Sciatic nerve (tissue), 2 donors: ENCODE results near the gene TEKTIP1. TPM values are rescaled to one million over a fixed set of nuclear protein-coding genes. Genes with fewer than 3 reads are reported as not detected.
"Not testable (repeated sequence)": the region's sequence is repeated elsewhere in the genome, so short reads cannot be mapped to it uniquely, and the experiment has no call there.

Experiments used
- ATAC-seq: fragments of 200-7000 bp; cut with Tn5 transposase; one replicate; pipeline ENCODE4 v1.9.1; 2020; ENCODE audit warnings: mild to moderate bottlenecking, moderate library complexity
- DNase-seq: peaks from one replicate; pipeline ENCODE4 v3.0.0-alpha.2; 2020; ENCODE audit warnings: low spot score
- intact Hi-C: fragments of 100-400 bp; cut with DNase I; formaldehyde crosslinking; loops from one replicate; pipeline ENCODE4 v1.14.2; 2022
- total RNA-seq: library from RNA; stranded (reverse); fragmentation: NEBNext Ultra II Directional; extraction: Animal tissue kit (Norgen Biotek cat#: 25700); gene quantifications from one replicate; pipeline ENCODE4 v1.2.1, GENCODE V29; 2021
- donor health status: DM: no; HTN: no; CAD: no.
- donor health status: DM: no; HTN: no; CAD: no.

Gene TEKTIP1
- total RNA-seq, 1 donor from 2014 or later = 4.9 TPM

DNA sequence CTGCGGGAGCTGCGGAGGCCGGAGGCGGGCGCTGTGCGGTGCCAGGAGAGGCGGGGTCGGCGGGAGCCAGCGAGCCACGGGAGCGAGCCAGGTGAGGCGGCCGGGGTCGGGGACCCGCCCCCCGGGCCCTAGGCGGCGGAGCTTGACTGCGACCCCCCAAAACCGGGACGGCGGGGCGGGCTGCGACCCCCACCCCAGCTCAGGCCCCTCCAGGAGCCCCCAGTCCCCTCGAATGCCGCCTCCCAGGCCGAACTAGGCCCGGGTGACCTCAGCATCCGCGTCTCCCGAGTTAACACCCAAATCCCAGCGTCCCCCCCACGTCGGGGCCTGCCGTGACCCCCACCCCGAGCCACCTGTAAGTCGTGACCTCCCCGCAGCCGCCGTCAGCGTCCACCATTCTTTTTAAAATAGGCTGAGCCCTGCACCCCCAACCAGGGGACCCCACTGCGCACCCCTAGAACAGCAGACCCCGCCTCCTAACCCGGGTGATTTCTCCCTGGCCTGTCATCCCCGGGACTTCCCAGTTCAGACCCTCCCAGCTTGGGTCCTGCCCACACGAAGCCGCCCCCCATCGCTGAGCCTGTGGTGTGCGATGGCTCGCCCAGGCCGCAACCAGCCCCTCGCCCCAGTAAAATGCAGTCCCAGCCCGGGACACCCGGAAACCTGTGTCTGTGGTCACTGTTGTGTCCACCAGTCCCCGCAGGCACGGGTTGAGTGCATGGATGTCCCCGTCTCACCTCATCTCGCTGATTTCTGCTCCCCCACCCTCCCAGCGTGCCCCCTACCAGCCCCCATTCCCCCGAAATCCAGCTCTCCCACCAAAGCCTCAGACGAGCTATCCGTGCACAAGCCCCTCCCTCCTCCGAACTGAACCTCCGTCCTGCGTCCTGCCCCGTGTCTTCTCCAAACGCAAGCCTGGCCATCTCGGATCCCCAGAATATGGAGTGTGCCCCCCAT, 32.3 kb upstream of the TEKTIP1 start:
- DNase-seq = peak; percentile 74
- intact Hi-C loops = no loop called here

DNA sequence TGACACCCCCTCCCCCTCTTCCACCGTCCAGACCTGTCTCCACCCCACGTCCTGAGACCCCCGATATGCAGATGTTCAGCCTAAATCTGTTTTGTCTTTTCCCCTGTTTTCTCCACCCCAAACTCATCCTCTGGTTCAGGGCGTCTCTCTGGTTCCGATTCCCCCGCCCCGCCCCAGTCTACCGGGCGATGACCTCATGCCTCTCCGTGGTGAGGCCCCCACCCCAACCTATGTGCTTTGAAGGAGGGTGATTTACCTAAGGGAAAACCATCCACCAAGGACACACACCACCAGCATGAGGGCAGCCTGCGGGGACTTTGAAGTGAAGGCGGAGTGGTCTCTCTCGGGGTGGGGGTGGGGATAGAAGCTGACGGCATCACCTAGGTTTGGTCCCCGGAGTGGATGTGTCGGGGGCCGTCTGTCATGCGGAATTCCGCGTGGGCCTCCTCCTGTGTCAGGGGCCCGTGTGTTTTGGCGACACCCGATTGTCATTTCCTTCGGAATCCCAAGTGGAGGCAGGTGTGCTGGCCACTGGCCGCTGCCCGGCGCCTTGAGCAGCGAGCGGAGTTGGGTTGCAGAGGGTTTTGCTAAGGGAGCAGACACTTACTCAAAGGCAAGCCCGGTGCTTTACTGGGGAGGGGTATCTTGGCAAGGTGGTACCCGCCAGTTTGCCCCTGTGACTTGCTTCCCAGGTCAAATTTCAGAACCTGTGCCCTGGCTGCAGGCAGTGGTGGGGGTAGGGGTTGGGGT, 31.4 kb upstream of the TEKTIP1 start:
- no peak for DNase-seq
- intact Hi-C loops = no loop called here
- ATAC-seq = peak; percentile 7

More for the DNA sequence above, 32.3 kb upstream of the TEKTIP1 start:
- peak; percentile 6 for ATAC-seq

DNA sequence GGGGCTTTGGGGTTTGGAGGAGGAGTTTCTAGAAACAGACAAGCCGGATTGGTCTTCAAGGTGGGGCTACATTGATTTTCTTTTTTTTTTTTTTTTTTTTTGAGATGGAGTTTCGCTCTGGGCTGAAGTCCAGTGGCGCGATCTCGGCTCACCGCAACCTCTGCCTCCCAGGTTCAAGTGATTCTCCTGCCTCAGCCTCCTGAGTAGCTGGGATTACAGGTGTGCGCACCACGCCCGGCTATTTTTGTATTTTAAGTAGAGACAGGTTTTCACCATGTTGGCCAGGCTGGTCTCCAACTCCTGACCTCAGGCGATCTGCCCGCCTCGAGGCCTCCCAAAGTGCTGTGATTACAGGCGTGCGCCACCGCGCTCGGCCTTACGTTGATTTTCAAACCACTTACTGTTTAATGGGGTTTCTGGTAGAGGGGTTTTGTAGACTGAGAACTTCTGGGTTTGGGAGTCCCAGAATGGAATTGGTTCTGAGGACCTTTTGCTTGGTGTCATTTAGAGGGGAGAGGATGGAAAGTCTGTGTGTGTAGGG, 30.8 kb upstream of the TEKTIP1 start:
- DNase-seq, intact Hi-C loops, ATAC-seq: not testable (repeated sequence)

DNA sequence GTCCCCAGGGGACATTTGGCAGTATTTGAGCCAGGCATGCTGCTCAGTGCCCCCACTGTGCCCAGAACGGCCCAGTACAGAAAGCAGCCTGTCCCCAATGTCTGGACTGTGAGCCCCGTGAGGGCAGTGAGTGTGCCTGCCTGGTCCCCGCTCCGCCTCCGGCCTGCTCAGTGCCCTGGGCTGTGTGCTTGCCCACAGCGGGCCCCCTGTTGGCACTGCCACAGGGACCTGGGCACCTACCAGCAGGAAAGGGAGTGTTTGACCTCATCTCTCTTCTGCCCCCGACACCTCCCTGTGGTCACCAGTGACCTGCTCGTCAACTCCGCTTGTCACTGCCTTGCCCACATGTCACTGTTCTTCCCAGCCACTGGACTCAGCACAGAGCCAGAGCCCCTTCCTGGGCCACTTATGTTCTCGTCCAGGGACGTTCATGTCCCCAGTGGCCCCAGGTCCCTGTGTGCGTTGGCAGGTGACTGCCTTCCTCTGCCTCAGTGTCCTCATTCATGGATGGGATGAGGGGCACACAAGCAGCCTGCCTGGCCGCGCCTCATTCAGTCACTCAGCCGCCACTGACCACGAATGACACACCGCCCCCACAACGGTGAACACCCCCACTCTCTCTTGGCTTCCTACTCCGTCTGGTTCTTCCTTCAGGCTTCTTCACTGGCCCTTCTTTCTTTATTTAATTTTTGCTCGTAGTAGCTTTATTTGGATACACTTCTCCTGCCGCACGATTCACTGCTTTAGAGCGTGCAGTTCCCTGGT, 30.0 kb upstream of the TEKTIP1 start:
- ATAC-seq (no peak), DNase-seq (no peak)

DNA sequence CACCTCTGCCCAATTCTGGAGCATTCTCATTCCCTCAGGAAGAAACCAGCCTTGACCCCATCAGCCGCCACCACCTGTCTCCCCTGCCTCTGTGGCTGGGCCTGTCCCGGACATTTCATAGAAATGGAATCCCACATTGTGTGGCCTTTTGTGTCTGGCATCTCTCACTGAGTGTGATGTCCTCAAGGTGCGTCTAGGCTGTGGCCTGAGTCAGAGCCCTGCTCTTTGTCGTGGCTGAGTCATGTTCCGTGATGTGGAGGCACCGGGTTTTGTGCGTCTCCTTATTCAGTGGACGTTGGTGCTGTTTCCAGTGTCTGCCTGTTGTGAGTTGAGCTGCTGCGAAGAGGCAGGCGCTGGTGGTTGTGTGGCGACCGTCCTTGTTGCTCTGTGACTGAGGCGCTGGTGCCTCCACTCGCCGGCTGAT, 29.4 kb upstream of the TEKTIP1 start:
- intact Hi-C loops = no loop called here
- ATAC-seq = no peak
- DNase-seq = no peak

More for the DNA sequence above, 30.0 kb upstream of the TEKTIP1 start:
- intact Hi-C loops = no loop called here

DNA sequence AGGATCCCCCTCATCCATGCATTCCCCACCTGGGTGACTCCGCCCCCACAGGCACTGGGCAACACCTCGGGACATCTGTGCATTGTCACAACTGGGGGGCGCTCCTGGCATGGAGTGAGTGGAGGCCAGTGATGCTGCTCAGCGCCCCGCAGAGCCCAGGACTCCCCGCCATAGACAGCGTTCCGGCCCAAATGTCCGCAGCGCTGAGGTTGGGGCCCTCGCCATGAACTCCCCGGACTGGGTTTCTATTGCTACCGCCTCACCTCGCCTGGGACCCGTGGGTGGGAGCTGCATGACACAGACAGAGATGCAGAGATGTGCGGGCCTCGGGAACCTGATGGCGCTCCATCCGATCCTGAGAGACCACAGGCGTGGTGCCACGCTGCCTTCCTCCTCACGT, 28.2 kb upstream of the TEKTIP1 start:
- ATAC-seq (no peak), DNase-seq (no peak)
- intact Hi-C loops = no loop called here

DNA sequence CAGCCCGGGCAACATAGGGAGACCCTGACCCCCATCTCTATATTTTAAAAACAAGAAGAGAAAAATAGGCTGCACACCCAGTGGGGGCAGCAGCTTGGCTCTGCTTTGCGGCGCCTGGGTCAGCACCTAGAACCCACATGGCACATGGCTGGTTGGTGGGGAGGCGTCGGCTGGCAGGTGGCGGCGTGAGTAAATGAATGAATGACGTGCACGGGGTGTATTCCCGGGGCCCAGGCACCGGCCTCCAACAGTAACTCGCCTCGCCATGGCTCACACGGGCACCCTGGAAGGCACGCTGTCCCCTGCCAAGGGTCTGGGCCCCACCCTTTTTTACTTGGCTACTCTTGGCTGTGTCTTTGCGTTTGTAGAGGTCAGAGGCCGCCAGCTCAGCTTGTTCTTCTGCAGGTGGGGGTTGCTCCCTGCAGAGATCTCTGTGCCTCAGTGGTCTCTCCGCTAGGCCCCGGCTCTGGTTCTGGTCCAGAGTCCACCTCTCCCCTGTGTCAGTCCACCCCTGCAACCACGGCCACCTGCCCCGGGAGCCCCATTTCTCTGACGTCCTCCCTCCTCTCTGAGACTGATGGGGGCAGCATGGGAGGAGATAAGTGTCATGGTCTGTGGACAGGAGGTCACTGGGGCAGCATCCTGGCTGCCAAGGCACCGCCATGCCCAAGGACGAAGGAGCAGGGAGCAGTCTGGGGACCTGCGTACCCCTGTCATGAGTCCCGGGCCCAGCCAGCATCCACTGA, 27.3 kb upstream of the TEKTIP1 start:
- ATAC-seq (no peak), DNase-seq (no peak)
- intact Hi-C loops = no loop called here

DNA sequence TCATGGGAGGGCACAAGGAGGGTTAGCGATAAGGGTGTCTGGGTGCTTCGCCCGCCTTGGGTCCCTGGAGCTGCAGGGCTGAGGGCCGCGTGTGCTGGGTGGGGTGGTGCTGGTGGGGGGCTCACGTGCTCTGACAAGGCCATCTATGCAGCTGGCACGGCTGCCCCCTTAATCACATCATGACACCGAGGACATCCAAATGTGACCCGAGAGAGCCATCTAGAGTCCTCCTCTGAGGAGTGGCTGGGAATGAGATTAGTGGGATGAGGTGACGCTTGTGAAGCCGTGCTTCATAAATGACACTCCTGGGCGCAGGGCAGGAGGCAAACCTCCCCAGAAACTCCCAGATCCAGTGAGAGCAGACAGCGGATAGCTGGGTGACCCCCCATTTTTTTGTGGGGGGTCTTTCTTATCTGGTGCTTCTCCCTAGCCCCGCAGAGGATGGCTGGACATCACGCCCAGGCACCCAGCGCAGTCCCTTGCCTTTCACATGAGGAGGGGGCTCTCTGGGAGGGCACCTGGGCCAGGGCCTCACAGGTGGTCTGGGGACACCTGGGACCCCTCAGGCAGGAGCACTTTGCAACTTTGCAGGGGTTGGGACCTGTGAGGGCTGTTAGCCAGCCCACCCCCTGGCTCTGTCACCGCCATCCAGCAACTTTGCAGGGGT, 26.3 kb upstream of the TEKTIP1 start:
- no peak for DNase-seq
- intact Hi-C loops = no loop called here
- no peak for ATAC-seq

DNA sequence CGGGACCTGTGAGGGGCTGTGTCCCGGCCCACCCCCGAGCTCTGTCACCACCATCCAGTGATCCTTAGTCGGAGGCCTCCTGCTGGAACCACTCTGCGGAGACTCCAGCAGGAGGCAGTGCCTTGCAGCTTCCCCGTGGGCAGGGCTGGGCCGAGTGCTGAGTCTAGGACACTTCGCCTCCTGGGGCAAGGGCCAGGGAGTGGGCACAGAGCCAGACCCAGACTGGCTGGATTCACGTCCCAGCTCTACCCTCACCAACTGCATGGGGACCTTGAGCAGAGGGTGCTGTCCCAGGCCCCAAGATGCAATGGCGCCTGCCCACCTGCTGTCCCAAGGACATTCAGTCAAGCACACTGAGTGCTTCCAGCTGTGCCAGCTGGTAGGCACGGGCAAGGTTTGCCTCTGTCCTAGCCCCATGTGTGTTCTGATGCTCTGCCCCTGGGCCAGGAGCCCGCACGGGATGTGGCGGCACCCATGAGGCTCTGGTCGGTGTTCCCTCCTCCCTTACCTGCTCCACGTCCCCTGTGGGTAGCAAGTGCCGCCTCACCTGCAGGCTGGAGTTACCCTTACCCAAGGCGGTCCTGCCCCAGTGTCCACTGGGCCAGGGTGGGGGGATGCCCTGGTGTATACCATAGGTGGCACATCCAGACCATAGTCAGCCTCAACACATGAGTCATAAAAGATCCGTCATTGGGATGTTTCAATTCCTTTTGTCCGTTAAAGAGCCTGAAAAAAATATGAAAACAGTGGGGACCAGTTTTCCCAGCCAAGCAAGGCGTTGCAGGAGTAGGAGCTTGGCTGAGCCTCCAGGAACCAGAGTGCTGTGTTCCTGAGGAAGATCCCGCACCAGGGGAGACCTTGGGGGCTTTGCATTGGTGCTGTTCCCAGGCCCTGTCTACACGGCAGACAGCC, 25.5 kb upstream of the TEKTIP1 start:
- DNase-seq (no peak), ATAC-seq (peak; percentile 5)
- intact Hi-C loops = no loop called here

DNA sequence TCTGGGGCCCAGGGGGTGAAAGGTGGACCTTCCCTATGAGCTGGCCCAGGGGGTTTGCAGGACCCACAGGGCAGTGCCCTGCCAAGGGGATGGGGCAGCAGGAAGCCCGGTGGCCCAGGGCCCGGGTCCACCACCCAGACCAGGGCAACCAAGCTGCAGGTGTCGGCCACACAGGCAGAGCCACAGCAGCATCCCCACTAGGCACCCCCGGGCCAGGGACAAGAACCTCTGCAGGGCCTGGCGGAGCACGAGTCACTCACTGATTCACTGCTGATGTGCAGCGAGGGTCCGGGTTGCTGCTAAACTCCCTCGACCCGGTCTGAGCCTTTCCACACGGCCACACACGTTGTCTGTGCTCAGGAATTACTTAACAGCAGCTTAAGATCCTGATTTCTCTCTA, 24.0 kb upstream of the TEKTIP1 start:
- intact Hi-C loops = no loop called here

DNA sequence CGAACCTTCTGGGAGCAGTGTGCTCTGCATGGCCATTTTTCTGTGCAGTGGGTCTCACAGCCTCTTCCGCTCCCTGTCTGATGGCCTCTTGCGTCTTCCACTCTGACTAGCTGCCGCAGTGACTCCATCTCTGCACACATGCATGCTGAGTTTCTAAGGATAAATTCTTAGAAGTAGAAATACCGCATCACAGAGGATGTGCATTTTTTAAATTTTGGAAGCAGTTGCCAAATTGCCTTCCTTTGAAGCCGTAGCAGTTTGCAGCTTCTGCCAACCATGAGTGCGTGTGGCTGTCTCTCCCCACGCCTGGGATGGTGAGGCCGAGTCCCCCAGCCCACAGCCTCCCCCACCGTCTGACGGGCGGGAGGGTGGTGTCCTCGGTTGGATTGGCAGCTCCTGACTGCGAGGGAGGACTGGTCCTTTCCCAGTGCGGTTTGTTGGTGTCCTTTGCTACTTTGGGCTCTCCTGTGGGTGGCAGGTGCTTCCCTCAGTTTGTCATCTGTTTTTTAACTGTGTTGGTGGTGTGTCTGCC, 23.0 kb upstream of the TEKTIP1 start:
- no peak for ATAC-seq
- intact Hi-C loops = no loop called here
- DNase-seq = no peak

More for the DNA sequence above, 24.0 kb upstream of the TEKTIP1 start:
- peak; percentile 4 for ATAC-seq
- no peak for DNase-seq

DNA sequence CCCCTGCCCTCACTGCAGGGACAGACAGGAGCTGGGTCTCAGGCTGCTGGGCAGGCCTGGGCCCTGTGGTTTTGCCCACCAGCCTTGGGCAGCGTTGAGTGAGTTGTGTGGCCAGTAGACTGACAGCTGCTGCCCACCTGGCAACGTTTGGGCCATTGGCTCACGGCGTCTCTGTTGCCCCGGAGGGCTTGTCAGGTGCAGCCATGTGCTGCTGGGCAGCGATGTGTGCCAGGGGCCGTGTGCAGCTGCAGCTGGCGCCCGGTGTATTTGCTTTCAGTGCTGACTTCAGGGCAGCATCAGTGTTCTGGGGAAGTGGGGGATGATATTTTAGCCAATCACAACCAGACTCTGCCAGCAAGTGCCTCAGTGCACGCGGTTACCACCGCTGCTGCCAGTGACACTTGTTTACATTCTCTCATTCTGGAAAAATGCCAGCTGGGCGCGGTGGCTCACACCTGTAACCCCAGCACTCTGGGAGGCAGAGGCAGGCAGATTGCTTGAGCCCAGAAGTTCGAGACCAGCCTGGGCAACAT, 22.2 kb upstream of the TEKTIP1 start:
- DNase-seq (no peak), ATAC-seq (no peak)
- intact Hi-C loops = no loop called here

DNA sequence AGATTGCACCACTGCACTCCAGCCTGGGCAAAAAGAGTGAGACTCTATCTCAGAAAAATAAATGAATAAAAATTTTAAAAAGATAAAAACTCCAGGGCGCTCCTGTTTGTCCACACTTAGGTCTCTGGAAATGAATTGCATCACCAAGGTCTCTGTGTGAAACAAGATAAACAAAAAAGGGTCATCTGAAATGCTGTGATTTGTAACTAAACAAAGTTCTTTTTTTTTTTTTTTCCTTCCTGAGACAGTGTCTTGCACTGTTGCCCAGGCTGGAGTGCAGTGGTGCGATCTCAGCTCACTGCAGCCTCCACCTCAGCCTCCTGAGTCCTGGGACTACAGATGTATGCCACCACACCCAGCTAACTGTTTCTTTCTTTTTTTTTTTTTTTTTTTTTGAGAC, 21.3 kb upstream of the TEKTIP1 start:
- ATAC-seq (no peak), DNase-seq (no peak)
- intact Hi-C loops = no loop called here

DNA sequence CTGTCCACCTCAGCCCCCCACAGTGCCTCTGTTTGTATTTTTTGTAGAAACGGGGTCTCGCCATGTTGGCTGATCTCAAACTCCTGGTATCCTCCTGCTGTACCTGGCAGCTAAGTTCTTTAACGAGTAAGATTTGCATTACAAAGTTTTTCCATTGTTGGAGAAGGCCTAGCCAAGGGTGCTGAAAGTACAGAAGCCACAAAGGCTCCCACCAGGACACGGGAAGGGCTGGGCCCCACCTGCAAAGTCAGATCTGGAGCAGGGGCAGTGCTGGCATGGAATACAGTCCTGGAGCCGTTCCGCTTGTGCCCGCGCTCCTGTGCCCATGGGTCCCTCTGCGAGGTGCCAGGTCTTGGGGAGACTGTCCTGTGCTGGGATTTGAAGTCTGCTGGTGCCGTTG, 20.7 kb upstream of the TEKTIP1 start:
- DNase-seq = no peak
- ATAC-seq = no peak

DNA sequence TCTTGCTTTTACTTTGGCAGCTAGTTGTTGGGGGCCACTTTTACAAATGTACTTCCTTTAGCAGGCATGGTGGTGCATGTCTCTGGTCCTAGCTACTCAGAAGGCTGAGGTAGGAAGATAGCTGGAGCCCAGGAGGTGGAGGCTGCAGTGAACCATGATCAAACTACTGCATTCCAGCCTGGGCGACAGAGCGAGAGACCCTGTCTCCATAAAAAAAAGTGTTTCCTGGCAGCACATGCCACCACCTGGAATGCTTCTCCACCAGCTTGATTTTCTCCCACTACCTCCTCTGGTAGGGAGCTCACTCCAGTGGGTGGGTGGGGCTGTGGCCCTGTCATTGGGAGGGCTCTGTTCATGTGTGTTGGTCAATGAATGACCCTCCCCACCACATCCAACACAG, 20.3 kb upstream of the TEKTIP1 start:
- intact Hi-C loops = no loop called here
- ATAC-seq = no peak

More for the DNA sequence above, 20.7 kb upstream of the TEKTIP1 start:
- intact Hi-C loops = no loop called here

DNA sequence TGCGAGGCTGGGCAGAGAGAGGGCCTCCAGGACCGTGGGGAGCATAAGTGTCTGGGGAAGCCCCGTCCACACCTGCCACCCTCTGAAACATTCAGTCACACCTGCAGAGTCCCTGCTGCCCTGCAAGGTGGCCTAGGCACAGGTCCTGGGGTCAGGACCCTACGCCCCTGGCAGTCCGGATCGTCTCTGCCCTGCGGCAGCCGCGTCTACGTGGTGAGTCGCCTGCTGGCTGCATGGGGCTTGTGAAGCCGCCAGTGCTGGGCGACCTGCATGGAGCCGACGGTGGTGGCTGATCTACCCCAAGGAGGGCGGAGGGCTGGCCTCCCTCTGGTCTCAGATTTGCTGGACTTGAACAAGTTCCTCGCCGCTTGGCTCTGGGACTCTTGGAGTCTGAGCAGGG, 19.8 kb upstream of the TEKTIP1 start:
- ATAC-seq = no peak
- intact Hi-C loops = no loop called here
- no peak for DNase-seq

More for the DNA sequence above, 20.3 kb upstream of the TEKTIP1 start:
- no peak for DNase-seq
